Neural cell (in vitro differentiated cells): Measurements from ENCODE around the gene ZFYVE21.

ENCODE experiments used
- EP300 ChIP-seq: fragments of 450-650 bp; conservative IDR thresholded peaks from 2 replicates; pipeline ENCODE4 v1.6.1; 2014; ENCODE audit warnings: antibody characterized with exemption, mild to moderate bottlenecking, moderate library complexity; ENCODE audit not compliant: poor library complexity, severe bottlenecking
- EZH2 ChIP-seq: fragments of 200-600, 300-800 bp; shearing (Covaris generic), sonication (generic); IDR thresholded peaks from 2 replicates; pipeline ENCODE4 v1.6.1; 2014; ENCODE audit warnings: antibody characterized with exemption, low read length, borderline replicate concordance, mild to moderate bottlenecking; ENCODE audit not compliant: insufficient read depth, poor library complexity, severe bottlenecking
- MXI1 ChIP-seq: fragments of 450-650 bp; conservative IDR thresholded peaks from 2 replicates; pipeline ENCODE4 v1.6.1; 2014; ENCODE audit warnings: antibody characterized with exemption, mild to moderate bottlenecking; ENCODE audit not compliant: poor library complexity, severe bottlenecking
- POLR2AphosphoS5 ChIP-seq: IDR thresholded peaks from 2 replicates; pipeline ENCODE4 v1.6.1; 2012
- RAD21 ChIP-seq: fragments of 450-650 bp; conservative IDR thresholded peaks from 2 replicates; pipeline ENCODE4 v1.6.1; 2014; ENCODE audit warnings: antibody characterized with exemption, mild to moderate bottlenecking, moderate library complexity
- SMC3 ChIP-seq: fragments of 450-650 bp; conservative IDR thresholded peaks from 2 replicates; pipeline ENCODE4 v1.6.1; 2014; ENCODE audit warnings: antibody characterized with exemption, mild to moderate bottlenecking, moderate library complexity; ENCODE audit not compliant: poor library complexity
- TAF1 ChIP-seq: IDR thresholded peaks from 2 replicates; pipeline ENCODE4 v1.6.1; 2012; ENCODE audit warnings: low read depth
- TF ChIP-seq, protein P1 (sequence below): IDR thresholded peaks from 2 replicates; pipeline ENCODE4 v1.6.1; 2012; ENCODE audit warnings: borderline replicate concordance
- TF ChIP-seq, protein P2 (sequence below): fragments of 450-650 bp; IDR thresholded peaks from 2 replicates; pipeline ENCODE4 v1.5.1; 2014; ENCODE audit warnings: antibody characterized with exemption, mild to moderate bottlenecking, moderate library complexity; ENCODE audit not compliant: poor library complexity, severe bottlenecking

DNA sequence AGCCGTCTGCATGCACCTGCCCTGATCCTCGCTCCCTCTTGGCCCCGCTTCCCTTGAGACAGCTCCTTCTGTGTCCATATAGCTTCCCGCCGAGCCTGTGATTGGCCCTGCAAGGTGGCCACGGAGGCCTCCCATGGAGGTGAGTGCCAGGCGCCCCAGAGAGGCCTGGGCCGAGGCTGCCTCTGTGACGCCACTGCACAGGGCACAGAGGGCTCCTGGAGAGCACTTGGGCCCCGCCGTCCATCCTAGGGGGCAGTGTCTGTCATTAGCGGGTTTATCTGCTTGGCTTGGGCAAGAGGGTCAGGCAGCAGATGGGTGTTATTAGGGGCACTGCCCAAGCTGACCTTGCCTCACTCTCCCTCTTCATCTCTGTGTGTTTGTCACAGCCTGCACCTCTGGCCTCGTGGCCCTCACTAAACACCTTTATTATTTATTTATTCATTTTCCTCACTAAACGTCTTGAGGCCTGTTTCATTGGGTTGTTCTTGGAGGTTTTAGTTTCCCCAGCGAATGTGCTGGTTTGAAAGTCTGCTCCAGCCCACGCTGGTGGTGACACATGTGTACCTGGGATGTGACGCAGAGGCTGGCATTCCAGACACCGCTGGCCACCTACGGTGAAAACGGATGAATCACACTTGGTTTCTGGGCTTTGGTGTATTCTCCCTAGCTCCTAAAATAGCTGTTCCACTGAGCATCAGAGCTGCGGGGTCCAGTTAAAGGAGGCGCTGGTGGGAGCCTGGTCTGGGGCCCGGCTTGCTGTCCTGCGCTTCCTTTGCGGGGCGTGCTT, 5.9 kb downstream of the ZFYVE21 start:
- TF ChIP-seq, protein P1, sequence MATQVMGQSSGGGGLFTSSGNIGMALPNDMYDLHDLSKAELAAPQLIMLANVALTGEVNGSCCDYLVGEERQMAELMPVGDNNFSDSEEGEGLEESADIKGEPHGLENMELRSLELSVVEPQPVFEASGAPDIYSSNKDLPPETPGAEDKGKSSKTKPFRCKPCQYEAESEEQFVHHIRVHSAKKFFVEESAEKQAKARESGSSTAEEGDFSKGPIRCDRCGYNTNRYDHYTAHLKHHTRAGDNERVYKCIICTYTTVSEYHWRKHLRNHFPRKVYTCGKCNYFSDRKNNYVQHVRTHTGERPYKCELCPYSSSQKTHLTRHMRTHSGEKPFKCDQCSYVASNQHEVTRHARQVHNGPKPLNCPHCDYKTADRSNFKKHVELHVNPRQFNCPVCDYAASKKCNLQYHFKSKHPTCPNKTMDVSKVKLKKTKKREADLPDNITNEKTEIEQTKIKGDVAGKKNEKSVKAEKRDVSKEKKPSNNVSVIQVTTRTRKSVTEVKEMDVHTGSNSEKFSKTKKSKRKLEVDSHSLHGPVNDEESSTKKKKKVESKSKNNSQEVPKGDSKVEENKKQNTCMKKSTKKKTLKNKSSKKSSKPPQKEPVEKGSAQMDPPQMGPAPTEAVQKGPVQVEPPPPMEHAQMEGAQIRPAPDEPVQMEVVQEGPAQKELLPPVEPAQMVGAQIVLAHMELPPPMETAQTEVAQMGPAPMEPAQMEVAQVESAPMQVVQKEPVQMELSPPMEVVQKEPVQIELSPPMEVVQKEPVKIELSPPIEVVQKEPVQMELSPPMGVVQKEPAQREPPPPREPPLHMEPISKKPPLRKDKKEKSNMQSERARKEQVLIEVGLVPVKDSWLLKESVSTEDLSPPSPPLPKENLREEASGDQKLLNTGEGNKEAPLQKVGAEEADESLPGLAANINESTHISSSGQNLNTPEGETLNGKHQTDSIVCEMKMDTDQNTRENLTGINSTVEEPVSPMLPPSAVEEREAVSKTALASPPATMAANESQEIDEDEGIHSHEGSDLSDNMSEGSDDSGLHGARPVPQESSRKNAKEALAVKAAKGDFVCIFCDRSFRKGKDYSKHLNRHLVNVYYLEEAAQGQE, result no peak
- no peak for TF ChIP-seq SMC3
- TF ChIP-seq, protein P2, sequence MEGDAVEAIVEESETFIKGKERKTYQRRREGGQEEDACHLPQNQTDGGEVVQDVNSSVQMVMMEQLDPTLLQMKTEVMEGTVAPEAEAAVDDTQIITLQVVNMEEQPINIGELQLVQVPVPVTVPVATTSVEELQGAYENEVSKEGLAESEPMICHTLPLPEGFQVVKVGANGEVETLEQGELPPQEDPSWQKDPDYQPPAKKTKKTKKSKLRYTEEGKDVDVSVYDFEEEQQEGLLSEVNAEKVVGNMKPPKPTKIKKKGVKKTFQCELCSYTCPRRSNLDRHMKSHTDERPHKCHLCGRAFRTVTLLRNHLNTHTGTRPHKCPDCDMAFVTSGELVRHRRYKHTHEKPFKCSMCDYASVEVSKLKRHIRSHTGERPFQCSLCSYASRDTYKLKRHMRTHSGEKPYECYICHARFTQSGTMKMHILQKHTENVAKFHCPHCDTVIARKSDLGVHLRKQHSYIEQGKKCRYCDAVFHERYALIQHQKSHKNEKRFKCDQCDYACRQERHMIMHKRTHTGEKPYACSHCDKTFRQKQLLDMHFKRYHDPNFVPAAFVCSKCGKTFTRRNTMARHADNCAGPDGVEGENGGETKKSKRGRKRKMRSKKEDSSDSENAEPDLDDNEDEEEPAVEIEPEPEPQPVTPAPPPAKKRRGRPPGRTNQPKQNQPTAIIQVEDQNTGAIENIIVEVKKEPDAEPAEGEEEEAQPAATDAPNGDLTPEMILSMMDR, result no peak
- TF ChIP-seq EZH2, result no peak
- TF ChIP-seq POLR2AphosphoS5, result no peak
- no peak for TF ChIP-seq TAF1
- TF ChIP-seq RAD21, result no peak
- no peak for TF ChIP-seq EP300
- no peak for TF ChIP-seq MXI1
